ENCODE results near the gene PLA2G4E. TPM values are rescaled to one million over a fixed set of nuclear protein-coding genes. Genes with fewer than 3 reads are reported as not detected.

Gene PLA2G4E
- total RNA-seq, 1 experiment from 2014 or later: not detected

- Histone ChIP-seq H3K4me2 (no peak overlapping the region), H3K4me3 (no peak overlapping the region), H3K9me3 (ENCODE audit: insufficient read depth, low read depth) (no peaks in the 10 kb centered on the region), H4K20me1 (ENCODE audit: insufficient read depth) (no peaks in the 10 kb centered on the region), H3F3A (ENCODE audit: insufficient read depth, low read depth) (no peaks in the 10 kb centered on the region), H3K9me2 (ENCODE audit: insufficient read depth) (no peaks in the 10 kb centered on the region), H3K27me3 (ENCODE audit: insufficient read depth, low read depth) (no peaks in the 10 kb centered on the region), H2AFZ (no peak overlapping the region), H3K79me2 (ENCODE audit: low read depth) (no peaks in the 10 kb centered on the region), H3K27ac (no peak overlapping the region), H3K36me3 (ENCODE audit: low read depth) (no peaks in the 10 kb centered on the region), H3K4me1 (replicated peaks; ENCODE audit: insufficient read depth) (no peaks in the 10 kb centered on the region)
- TF ChIP-seq CTCF (conservative IDR thresholded peaks at IDR 0.05) (no peak), EZH2 (IDR thresholded peaks at IDR 0.05; ENCODE audit: low read depth) (no peak)
- intact Hi-C loops (cut with micrococcal nuclease; ENCODE audit: unreplicated experiment): no loop called here
- BruUV-seq (replicated peaks): no TSS peak
- ChIA-PET CTCF (interaction anchor here (0.7 kb wide), 1 partner anchor 57 kb away, joined by 3 read pairs; no protein-coding TSS in a partner anchor), POLR2A (ENCODE audit: unreplicated experiment) (interaction anchor here (0.6 kb wide), 1 partner anchor 25 kb away, joined by 6 read pairs; no protein-coding TSS in a partner anchor)
- DNase-seq: no peak
These were observed 751 bp upstream of the PLA2G4E start for GRCh38 chr15:42021593-42021992.

GRCh38 chr15:42018306-42019224 lies 2.3 kb downstream of the PLA2G4E start:
- Histone ChIP-seq H2AFZ (no peak overlapping the region), H3K4me1 (replicated peaks; ENCODE audit: insufficient read depth) (no peaks in the 10 kb centered on the region), H3K4me2 (no peak overlapping the region), H3K36me3 (ENCODE audit: low read depth) (no peaks in the 10 kb centered on the region), H3K27me3 (ENCODE audit: insufficient read depth, low read depth) (no peaks in the 10 kb centered on the region), H3F3A (ENCODE audit: insufficient read depth, low read depth) (no peaks in the 10 kb centered on the region), H3K9me3 (ENCODE audit: insufficient read depth, low read depth) (no peaks in the 10 kb centered on the region), H4K20me1 (ENCODE audit: insufficient read depth) (no peaks in the 10 kb centered on the region), H3K9me2 (ENCODE audit: insufficient read depth) (no peaks in the 10 kb centered on the region), H3K27ac (no peak overlapping the region), H3K79me2 (ENCODE audit: low read depth) (no peaks in the 10 kb centered on the region), H3K4me3 (no peak overlapping the region)
- ChIA-PET POLR2A (ENCODE audit: unreplicated experiment) (no interaction called here), CTCF (no interaction called here)
- intact Hi-C loops (cut with micrococcal nuclease; ENCODE audit: unreplicated experiment): no loop called here
- DNase-seq: no peak
- TF ChIP-seq CTCF (conservative IDR thresholded peaks at IDR 0.05) (no peak), EZH2 (IDR thresholded peaks at IDR 0.05; ENCODE audit: low read depth) (no peak)
- no TSS peak for BruUV-seq (replicated peaks)

GRCh38 chr15:42016971-42017370 lies 3.9 kb downstream of the PLA2G4E start:
- Histone ChIP-seq H3K27ac (no peak overlapping the region), H3K9me3 (ENCODE audit: insufficient read depth, low read depth) (no peaks in the 10 kb centered on the region), H4K20me1 (ENCODE audit: insufficient read depth) (no peaks in the 10 kb centered on the region), H3K79me2 (ENCODE audit: low read depth) (no peaks in the 10 kb centered on the region), H3K4me3 (no peak overlapping the region), H3K27me3 (ENCODE audit: insufficient read depth, low read depth) (no peaks in the 10 kb centered on the region), H3K36me3 (ENCODE audit: low read depth) (no peaks in the 10 kb centered on the region), H3K9me2 (ENCODE audit: insufficient read depth) (no peaks in the 10 kb centered on the region), H3K4me2 (no peak overlapping the region), H3K4me1 (replicated peaks; ENCODE audit: insufficient read depth) (peaks cover 10% of the 10 kb centered on the region), H3F3A (ENCODE audit: insufficient read depth, low read depth) (peaks cover 3% of the 10 kb centered on the region; the same call in 1 of the 2 replicates), H2AFZ (no peak overlapping the region)
- TF ChIP-seq CTCF (conservative IDR thresholded peaks at IDR 0.05) (no peak), EZH2 (IDR thresholded peaks at IDR 0.05; ENCODE audit: low read depth) (no peak)
- no peak for DNase-seq
- no TSS peak for BruUV-seq (replicated peaks)
- intact Hi-C loops (cut with micrococcal nuclease; ENCODE audit: unreplicated experiment): no loop called here
- ChIA-PET CTCF (no interaction called here), POLR2A (ENCODE audit: unreplicated experiment) (no interaction called here)

Measured in PC-9 (cell line).